H9 (cell line): ENCODE results near the gene CYBRD1. TPM values are rescaled to one million over a fixed set of nuclear protein-coding genes. Genes with fewer than 3 reads are reported as not detected.

Experiments
- DNase-seq: peaks from one replicate; pipeline ENCODE4 v3.0.0-alpha.2; 2017
- H2AFZ ChIP-seq: one replicate; pipeline ENCODE4 v1.6.1; 2013; ENCODE audit warnings: mild to moderate bottlenecking, low read length, control low read depth, moderate library complexity
- H2AK5ac ChIP-seq: 2 replicates; pipeline ENCODE4 v1.6.1; 2013; ENCODE audit warnings: low read length, control low read depth, mixed read lengths; ENCODE audit not compliant: insufficient read length
- H2BK120ac ChIP-seq: one replicate; pipeline ENCODE4 v1.6.1; 2013; ENCODE audit warnings: low read depth, mild to moderate bottlenecking, low read length, control low read depth, inconsistent platforms; ENCODE audit not compliant: poor library complexity, severe bottlenecking
- H2BK12ac ChIP-seq: 2 replicates; pipeline ENCODE4 v1.6.1; 2013; ENCODE audit warnings: low read length, control low read depth, mixed read lengths, low read depth; ENCODE audit not compliant: insufficient read length
- H2BK15ac ChIP-seq: 2 replicates; pipeline ENCODE4 v1.6.1; 2013; ENCODE audit warnings: low read depth, low read length, control low read depth
- H2BK20ac ChIP-seq: one replicate; pipeline ENCODE4 v1.6.1; 2013; ENCODE audit warnings: low read depth, mild to moderate bottlenecking, low read length, control low read depth, inconsistent platforms; ENCODE audit not compliant: poor library complexity, severe bottlenecking
- H2BK5ac ChIP-seq: 2 replicates; pipeline ENCODE4 v1.6.1; 2013; ENCODE audit warnings: low read length, control low read depth, mixed read lengths; ENCODE audit not compliant: insufficient read length
- H3K14ac ChIP-seq: 2 replicates; pipeline ENCODE4 v1.6.1; 2013; ENCODE audit warnings: low read length, control low read depth; ENCODE audit not compliant: insufficient read depth
- H3K18ac ChIP-seq: 2 replicates; pipeline ENCODE4 v1.6.1; 2013; ENCODE audit warnings: low read depth, mild to moderate bottlenecking, mixed read lengths, low read length, control low read depth; ENCODE audit not compliant: insufficient read length
- H3K23ac ChIP-seq: 2 replicates; pipeline ENCODE4 v1.6.1; 2013; ENCODE audit warnings: low read length, control low read depth, mixed read lengths, low read depth; ENCODE audit not compliant: insufficient read length
- H3K23me2 ChIP-seq: 2 replicates; pipeline ENCODE4 v1.6.1; 2013; ENCODE audit warnings: low read depth, mild to moderate bottlenecking, mixed read lengths, low read length, control low read depth; ENCODE audit not compliant: insufficient read length, poor library complexity, severe bottlenecking
- H3K27ac ChIP-seq: 2 replicates; pipeline ENCODE4 v1.5.1; 2013; ENCODE audit warnings: low read length, control low read depth, mixed read lengths, low read depth; ENCODE audit not compliant: insufficient read length
- H3K27me3 ChIP-seq: 2 replicates; pipeline ENCODE4 v1.6.1; 2013; ENCODE audit warnings: low read length, control low read depth, inconsistent platforms; ENCODE audit not compliant: insufficient read depth
- H3K4ac ChIP-seq: 2 replicates; pipeline ENCODE4 v1.6.1; 2013; ENCODE audit warnings: low read depth, mild to moderate bottlenecking, control low read depth, inconsistent platforms, low read length, moderate library complexity
- H3K4me1 ChIP-seq: 2 replicates; pipeline ENCODE4 v1.6.1; 2013; ENCODE audit warnings: low read length, control low read depth, inconsistent platforms; ENCODE audit not compliant: insufficient read depth
- H3K4me2 ChIP-seq: 2 replicates; pipeline ENCODE4 v1.6.1; 2013; ENCODE audit warnings: low read length, control low read depth, mixed read lengths; ENCODE audit not compliant: insufficient read length, insufficient read depth
- H3K56ac ChIP-seq: 2 replicates; pipeline ENCODE4 v1.6.1; 2013; ENCODE audit warnings: low read depth, mild to moderate bottlenecking, mixed read lengths, low read length, control low read depth; ENCODE audit not compliant: insufficient read length
- H3K79me1 ChIP-seq: 2 replicates; pipeline ENCODE4 v1.6.1; 2013; ENCODE audit warnings: low read depth, mild to moderate bottlenecking, moderate library complexity, low read length, control low read depth, inconsistent platforms; ENCODE audit not compliant: insufficient read depth, poor library complexity, severe bottlenecking
- H3K79me2 ChIP-seq: 2 replicates; pipeline ENCODE4 v1.6.1; 2013; ENCODE audit warnings: low read length, control low read depth, inconsistent platforms; ENCODE audit not compliant: insufficient read depth
- H3K9ac ChIP-seq: 2 replicates; pipeline ENCODE4 v1.6.1; 2013; ENCODE audit warnings: low read length, control low read depth, mixed read lengths; ENCODE audit not compliant: insufficient read length; ENCODE audit errors: extremely low read depth
- H3K9me3 ChIP-seq: one replicate; pipeline ENCODE4 v1.6.1; 2013; ENCODE audit warnings: low read depth, low read length, inconsistent platforms; ENCODE audit not compliant: control insufficient read depth
- H3T11ph ChIP-seq: one replicate; pipeline ENCODE4 v1.6.1; 2013; ENCODE audit warnings: mild to moderate bottlenecking, low read length, control low read depth, inconsistent platforms
- H4K20me1 ChIP-seq: one replicate; pipeline ENCODE4 v1.6.1; 2013; ENCODE audit not compliant: control insufficient read depth, insufficient read length, insufficient read depth
- H4K5ac ChIP-seq: 2 replicates; pipeline ENCODE4 v1.6.1; 2013; ENCODE audit warnings: low read depth, mild to moderate bottlenecking, mixed read lengths, low read length, control low read depth; ENCODE audit not compliant: insufficient read length
- H4K8ac ChIP-seq: replicated peaks from 2 replicates; pipeline ENCODE4 v1.6.1; 2013; ENCODE audit warnings: low read length, control low read depth, mixed read lengths, low read depth; ENCODE audit not compliant: insufficient read length
- H4K91ac ChIP-seq: 2 replicates; pipeline ENCODE4 v1.6.1; 2013; ENCODE audit warnings: low read depth, mild to moderate bottlenecking, moderate library complexity, mixed read lengths, low read length, control low read depth; ENCODE audit not compliant: insufficient read length
- H3K27ac Mint-ChIP-seq, 3 experiments: 2 replicates in 2 of 3; 3 replicates in 1 of 3; pipeline ENCODE4 v1.8.0; 2020 to 2021; ENCODE audit warnings: mixed read lengths in 3 of 3, mild to moderate bottlenecking in 1 of 3, moderate library complexity in 1 of 3
- H3K27me3 Mint-ChIP-seq: 2 replicates; pipeline ENCODE4 v1.8.0; 2021; ENCODE audit warnings: low read depth, mild to moderate bottlenecking, moderate library complexity, mixed read lengths
- H3K36me3 Mint-ChIP-seq, 3 experiments: 2 replicates in 2 of 3; 3 replicates in 1 of 3; pipeline ENCODE4 v1.8.0; 2020 to 2021; ENCODE audit warnings: low read depth in 3 of 3, mixed read lengths in 3 of 3; ENCODE audit not compliant: insufficient read depth in 1 of 3
- H3K4me1 Mint-ChIP-seq, 2 experiments: 2 replicates each; pipeline ENCODE4 v1.8.0; 2020; ENCODE audit warnings: mixed read lengths in 2 of 2
- H3K4me3 Mint-ChIP-seq, 2 experiments: 2 replicates in 1 of 2; 3 replicates in 1 of 2; pipeline ENCODE4 v1.8.0; 2020 to 2021; ENCODE audit warnings: mild to moderate bottlenecking in 2 of 2, mixed read lengths in 2 of 2, moderate library complexity in 1 of 2
- H3K9me3 Mint-ChIP-seq, 2 experiments: 2 replicates in 1 of 2; 3 replicates in 1 of 2; pipeline ENCODE4 v1.8.0; 2020; ENCODE audit warnings: mild to moderate bottlenecking in 2 of 2, mixed read lengths in 2 of 2, moderate library complexity in 1 of 2
- CTCF ChIP-seq: fragments of 200-600 bp; sonication (generic); conservative IDR thresholded peaks from 3 replicates; pipeline ENCODE4 v1.8.0; 2021; ENCODE audit warnings: antibody characterized with exemption, mild to moderate bottlenecking
- WGBS: extraction: QIAGEN DNeasy Blood & Tissue Kit; methylation state at CpG from one replicate; pipeline ENCODE4 v1.1.7; 2013; ENCODE audit warnings: missing lambda C conversion rate, low lambda C conversion rate, mixed read lengths; ENCODE audit not compliant: insufficient read length; ENCODE audit errors: extremely low coverage; 5-methylcytosine and 5-hydroxymethylcytosine counted together
- total RNA-seq: library from RNA; stranded (reverse); gene quantifications from 2 replicates; pipeline ENCODE4 v1.2.1, GENCODE V29; 2021

The CYBRD1 gene
- total RNA-seq, 1 experiment from 2014 or later, result 3.6 TPM

GRCh38 chr2:171523088-171524017, 1.1 kb downstream of the CYBRD1 start:
- no peak overlapping the region for H3T11ph ChIP-seq
- H3K23me2 ChIP-seq, result peaks cover 11% of the 10 kb centered on the region
- H3K4me1 ChIP-seq, result no peaks in the 10 kb centered on the region
- DNase-seq, result peak; percentile 81
- no peaks in the 10 kb centered on the region for H3K9me3 ChIP-seq
- no peaks in the 10 kb centered on the region for H3K79me1 ChIP-seq
- peak overlapping the region; percentile 10 for H2BK120ac ChIP-seq
- Mint-ChIP-seq H3K4me3 (peak overlapping the region; percentile 89 to 97), H3K27me3 (peaks cover 24% of the 10 kb centered on the region), H3K27ac (peak overlapping the region in 2 of 3 experiments; percentile 39 to 76; a peak in 1 of 7 replicates), H3K9me3 (no peaks in the 10 kb centered on the region), H3K36me3 (no peaks in the 10 kb centered on the region; a peak in 1 of 7 replicates), H3K4me1 (peaks cover 22 to 32% of the 10 kb centered on the region in 2 experiments)
- H3K9ac ChIP-seq, result peak overlapping the region; percentile 66
- no peak overlapping the region for H2AK5ac ChIP-seq
- no peak overlapping the region for H4K91ac ChIP-seq
- H4K5ac ChIP-seq, result no peak overlapping the region
- H3K27ac ChIP-seq, result no peak overlapping the region
- peak overlapping the region; percentile 52 for H3K18ac ChIP-seq
- TF ChIP-seq CTCF, result no peak
- no CpG with 5 or more reads among the region's 62 CpGs for WGBS
- H3K56ac ChIP-seq, result no peak overlapping the region
- H2BK20ac ChIP-seq, result no peak overlapping the region
- peak overlapping the region; percentile 82 for H3K14ac ChIP-seq
- no peak overlapping the region for H2BK5ac ChIP-seq
- H2BK15ac ChIP-seq, result no peak overlapping the region
- no peaks in the 10 kb centered on the region for H3K27me3 ChIP-seq
- no peak overlapping the region for H4K8ac ChIP-seq
- no peaks in the 10 kb centered on the region for H3K79me2 ChIP-seq
- no peaks in the 10 kb centered on the region for H4K20me1 ChIP-seq
- H3K23ac ChIP-seq, result no peak overlapping the region
- no peak overlapping the region for H2AFZ ChIP-seq
- no peak overlapping the region for H3K4ac ChIP-seq
- peak overlapping the region; percentile 90 for H3K4me2 ChIP-seq
- H2BK12ac ChIP-seq, result no peak overlapping the region
